EH (cell line): ENCODE measurements around the gene C1orf226.
"Not testable (repeated sequence)": the region's sequence is repeated elsewhere in the genome, so short reads cannot be mapped to it uniquely, and the experiment has no call there.

Experiments used
- DNase-seq: peaks from one replicate; pipeline ENCODE4 v3.0.0-alpha.2; 2015; ENCODE audit warnings: low read depth

Gene C1orf226, protein sequence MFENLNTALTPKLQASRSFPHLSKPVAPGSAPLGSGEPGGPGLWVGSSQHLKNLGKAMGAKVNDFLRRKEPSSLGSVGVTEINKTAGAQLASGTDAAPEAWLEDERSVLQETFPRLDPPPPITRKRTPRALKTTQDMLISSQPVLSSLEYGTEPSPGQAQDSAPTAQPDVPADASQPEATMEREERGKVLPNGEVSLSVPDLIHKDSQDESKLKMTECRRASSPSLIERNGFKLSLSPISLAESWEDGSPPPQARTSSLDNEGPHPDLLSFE

DNA sequence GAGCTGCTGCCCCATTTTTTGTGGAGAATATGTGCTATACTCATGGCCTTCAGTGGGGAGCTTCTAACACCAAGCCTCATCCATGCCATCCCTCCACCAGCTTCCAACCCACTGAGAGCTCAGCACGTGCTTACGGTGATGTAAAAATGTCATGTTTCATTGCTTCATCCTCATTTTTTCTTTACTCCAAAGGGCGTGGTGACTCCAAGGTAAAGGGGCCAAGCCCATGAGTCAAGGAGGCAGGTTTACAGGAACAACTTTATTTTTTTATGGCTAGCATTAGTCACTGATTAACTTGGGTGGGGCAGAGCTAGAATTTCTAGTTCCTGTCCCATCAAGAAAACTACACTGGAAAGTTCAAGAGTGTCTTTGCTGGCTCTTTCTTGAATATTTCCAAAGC lies at the start of gene C1orf226:
C1orf226 (plus strand) TSS at position 346 of the 400 bp plus-strand sequence. CDS start 174 bp downstream, outside the sequence.
- DNase-seq, result no peak

DNA sequence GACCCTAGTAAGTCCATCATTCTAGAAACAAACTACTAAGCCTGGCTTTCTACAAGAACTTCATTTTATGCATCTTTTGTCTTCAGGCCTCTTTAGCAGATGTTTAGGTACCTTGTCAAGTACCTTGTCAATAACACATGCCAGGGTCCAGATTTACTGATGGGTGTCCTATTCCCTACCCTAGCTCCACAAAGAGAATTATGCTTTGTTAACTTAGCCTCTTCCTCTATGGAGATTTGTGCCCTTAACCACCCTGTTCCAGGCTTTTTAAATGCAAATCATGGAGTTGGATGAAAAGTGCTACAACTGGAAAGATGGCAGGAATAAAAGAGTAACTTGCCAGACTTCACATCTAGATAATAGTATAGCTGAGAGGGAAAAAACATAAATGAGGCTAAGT lies 47.5 kb upstream of the C1orf226 start:
- DNase-seq, result no peak

DNA sequence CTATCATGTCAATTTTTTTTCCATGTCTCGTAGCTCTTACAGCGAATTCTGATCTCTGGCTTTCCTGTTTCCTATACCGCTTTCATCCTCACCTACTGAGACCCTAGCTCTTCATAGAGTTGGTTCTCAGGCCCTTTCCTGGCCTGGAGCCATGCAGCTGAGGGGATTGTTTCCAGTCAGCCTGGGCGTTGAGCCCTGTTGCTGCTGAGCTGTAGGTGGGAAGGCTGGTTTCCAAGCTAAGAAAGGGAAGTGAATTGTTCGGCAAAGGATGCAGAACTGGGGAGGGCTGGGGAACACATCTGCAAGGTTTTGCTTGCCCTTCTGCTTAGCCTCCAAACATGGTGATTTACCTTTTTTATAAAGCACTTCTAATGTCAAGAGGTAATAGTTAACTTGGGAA lies 46.4 kb upstream of the C1orf226 start:
- DNase-seq, result no peak

DNA sequence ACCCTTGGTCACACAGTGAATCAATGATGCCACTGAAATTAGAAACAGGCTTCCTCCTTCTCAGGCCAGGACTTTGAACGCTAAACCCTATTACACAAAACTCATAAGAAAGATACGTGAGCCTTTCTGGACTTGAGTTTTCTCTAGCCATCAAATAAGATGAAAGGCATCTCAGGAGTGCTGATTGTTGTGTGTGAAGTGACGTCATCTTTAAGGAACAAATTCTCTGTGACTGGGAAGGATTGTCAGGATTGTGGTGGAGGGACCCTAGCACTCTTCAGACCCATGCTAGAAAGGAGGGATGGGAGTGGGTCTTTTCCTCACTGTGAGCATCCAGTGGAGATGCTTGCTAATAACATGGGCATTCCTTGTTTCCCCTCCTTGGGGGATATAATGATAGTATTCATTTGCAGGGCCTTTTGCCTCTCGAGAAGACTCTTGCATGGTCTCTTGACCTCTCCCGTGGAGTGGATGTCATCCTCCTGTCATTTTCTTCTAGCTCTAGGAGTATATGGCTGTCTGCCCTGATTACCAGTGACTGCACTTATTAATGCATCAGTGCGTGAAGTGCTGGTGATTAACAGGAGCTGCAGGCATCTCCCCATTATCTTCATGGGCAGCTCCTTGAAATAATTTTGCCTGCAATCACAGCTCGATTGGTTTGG lies 44.8 kb upstream of the C1orf226 start:
- DNase-seq, result no peak

DNA sequence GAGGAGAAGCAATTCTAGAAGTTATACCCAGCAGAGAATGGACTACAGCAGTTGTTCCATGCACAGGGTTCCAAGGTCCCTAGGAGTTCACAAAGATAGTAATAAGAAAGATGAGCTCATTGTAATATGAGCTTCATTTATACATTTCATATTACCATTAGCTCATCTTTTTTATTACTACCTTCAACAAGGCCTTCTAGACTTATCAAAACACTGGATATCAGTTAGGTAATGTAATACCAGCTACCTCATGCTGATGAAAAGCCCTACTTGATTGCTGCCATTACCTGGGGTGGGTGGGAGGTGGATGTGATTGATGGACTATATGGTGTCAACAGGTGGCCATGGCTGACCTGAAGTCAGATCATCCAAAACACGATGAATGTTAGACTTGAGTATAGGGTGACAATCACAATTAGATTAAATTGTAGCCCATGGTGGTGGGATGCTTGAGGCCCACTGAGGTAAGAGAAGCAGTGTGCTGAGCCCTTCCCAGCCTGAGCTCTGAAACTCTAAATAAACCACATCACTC lies 39.0 kb upstream of the C1orf226 start:
- no peak for DNase-seq

DNA sequence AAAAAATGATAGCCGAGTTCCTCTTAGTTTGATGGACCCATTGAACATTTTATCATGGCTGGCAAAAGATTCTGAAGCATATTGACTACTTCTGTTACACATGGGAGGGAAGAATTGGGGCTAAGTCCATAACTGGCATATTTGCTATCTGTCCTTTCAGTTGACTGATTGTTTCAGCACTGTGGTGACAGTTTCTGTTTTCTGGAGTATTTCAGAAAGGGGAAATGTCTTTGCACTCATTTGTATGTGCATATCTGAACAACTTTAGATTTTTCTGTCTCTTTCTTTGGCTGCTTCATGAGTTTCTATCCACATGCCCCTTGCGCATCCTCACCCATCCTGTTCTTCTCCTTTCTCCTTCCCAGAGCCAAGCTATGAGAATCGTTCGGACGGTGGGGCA lies 38.1 kb upstream of the C1orf226 start:
- DNase-seq, result no peak

DNA sequence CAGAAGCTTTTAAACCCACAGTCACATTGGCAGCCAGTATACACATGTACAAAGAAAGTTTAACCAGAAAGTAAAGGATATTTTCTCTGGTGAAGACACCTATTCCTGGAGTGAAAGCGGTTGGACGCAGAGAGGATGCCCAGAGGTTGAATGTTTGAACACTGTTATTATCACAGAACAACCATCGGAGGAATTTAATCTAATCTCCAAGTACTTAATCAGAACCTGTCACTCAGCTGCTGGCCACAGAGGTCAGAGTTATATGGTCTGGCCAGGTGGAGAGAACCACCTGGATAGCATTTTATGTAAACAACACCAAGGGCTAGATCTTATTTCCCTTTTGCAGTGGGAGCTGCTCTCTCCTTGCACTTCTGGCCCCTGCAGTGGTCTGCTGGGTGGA lies 34.2 kb upstream of the C1orf226 start:
- no peak for DNase-seq

DNA sequence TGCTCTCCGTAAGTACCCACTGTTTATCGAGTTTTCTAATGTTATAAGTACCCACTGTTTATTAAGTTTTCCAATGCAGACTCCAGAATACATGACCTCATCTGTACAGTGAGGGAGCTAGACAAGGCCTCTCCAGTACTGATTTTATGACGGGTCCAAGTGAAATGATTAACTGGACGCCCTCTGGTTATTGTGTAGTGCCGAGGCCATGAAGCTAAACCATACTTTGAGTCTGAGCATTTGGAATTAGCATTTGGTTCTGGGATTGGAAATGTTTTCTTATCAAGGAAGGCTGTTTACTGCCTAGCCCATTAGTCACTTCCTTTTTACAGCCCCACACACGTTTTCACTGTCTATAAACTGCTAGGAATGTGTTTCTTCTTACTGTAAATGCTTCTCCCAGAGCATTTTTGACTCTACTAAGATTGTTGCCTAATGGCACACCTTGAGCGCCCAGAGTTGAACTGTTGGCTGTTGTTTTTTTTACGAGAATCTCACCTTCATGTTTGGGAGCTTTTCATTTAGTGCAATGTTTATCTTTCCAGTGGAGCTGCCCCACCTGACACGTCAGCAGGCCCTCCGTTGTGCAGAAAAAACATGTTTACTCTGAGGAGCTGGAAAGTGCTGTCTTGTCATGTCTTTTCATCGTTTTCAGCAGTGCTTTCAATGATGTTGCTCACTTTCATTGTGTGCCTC lies 31.7 kb upstream of the C1orf226 start:
- peak; percentile 92 for DNase-seq

DNA sequence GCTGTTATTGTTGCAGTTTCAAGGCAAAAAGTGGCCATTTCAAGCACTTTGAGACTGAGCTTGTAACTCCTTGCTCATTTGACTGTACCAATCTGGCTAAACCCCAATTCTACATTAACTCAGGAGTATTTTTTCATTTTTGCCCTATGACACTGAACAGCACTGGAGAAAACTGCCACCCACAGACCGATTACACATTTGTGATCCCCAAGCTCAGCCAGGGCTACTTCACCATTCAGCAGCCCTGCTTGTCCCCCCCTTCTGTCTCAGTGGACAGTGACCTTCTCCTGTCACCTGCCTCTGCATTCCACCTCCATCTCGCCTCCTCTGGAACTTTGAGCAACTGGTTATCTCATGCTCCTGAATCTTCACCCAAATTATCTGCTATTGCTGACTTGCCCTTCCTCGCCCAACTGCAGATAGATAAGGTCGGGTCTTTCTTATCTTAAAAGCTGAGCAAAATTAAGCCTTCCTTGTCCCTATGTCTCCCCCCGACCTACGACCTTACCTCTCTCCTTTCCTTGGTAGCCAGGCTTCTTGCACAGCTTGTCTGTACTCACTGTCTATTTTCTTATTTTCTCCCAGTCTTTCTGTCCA lies 30.2 kb upstream of the C1orf226 start:
- DNase-seq, result no peak

DNA sequence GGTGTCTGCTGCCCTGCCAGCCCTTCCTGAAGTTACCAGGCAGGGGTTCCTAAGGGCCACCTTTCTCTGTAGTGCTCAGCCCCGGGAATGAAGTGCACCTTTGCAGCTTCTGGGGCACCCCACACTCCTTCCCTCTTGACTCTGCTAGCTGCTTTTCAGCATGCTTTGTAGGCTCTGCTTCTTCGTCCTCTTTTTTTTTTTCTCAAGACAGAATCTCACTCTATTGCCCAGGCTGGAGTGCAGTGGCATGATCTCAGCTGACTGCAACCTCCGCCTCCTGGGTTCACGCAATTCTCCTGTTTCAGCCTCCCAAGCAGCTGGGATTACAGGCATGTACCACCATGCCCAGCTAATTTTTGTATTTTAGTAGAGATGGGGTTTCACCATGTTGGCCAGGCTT lies 29.7 kb upstream of the C1orf226 start:
- not testable (repeated sequence) for DNase-seq

DNA sequence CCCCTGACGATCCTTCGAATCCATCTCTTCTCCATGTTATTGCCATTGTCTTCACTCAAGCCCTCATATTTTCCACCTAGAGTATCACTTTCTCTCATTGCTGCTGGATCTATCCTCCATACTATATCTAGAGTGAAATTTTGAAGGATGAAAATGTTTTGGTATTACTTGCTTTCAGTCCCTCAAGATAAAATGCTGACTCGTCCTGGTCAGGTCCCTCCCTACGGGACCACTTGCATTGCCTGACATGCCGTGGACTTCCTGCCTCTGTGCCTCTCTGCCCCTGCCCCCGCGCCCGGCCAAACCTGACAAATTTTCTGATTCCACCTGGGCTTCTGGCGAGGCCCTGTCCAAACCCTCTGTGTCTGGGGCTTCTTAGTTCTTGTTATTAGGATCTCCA lies 28.4 kb upstream of the C1orf226 start:
- DNase-seq, result no peak

DNA sequence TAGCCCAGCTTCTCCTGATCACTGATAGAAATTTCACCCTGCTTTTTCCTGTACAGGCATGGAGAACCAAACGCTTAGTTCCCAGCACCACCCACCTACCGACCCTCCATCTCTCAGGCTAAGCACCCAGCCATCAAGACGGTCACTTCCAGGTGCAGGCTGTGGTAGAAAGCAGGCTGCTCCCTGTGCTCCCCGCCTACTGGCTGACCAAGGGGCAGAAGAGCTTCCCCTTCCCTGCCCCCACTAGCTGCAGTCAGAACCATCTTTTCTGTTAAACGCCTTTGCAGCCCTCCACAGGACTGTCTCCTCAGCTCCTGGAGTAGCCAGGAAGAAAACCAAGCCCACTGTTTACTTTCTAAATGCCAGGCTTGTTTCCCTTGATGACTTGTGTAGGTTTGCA lies 27.8 kb upstream of the C1orf226 start:
- no peak for DNase-seq

DNA sequence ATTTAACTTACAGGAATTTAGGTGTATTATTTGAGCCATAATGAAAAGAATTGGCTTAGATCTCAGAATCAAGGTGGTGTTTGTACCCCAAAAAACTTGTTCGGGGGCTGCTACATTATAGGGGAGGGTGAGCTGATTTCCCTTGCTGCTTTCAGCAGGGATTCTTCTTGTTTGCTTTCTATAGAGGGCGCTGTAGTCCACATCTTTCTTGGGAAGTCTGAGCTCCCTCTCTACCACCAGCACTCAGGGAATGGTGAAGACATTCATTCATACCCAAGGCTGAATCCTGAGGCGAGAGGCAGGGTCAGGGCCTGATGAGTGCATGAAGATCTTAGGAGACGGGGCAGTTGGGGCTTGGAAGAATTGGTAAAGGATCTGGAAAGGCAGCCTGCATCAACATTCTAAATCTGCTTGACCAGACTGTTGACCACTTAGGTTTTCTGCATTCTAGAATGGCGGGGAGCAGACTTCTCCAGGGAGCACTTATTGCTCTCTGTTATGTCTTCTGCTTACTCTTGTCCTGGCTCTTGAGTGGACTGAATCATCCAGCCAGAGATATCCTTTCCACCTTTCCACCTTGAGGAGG lies 23.8 kb upstream of the C1orf226 start:
- DNase-seq, result peak; percentile 63

DNA sequence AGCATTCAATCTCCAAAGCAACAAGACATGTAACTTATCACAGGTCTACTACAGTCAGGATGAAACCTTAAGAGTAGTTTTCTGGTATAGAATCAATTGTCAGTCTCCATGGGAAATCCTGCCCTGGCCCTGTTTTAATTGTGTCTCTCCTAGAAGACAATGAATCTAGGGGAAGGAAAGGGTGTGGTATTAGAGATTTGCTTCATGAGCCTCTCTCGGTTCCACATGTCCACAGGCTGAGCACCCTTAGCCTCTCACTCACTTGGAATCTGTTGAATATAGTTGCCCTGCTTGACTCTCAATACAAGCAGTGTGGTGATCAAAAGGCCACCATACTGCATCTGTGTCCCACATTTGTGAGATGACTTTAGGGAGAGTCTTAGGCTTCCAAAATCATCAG lies 22.6 kb upstream of the C1orf226 start:
- DNase-seq, result no peak

DNA sequence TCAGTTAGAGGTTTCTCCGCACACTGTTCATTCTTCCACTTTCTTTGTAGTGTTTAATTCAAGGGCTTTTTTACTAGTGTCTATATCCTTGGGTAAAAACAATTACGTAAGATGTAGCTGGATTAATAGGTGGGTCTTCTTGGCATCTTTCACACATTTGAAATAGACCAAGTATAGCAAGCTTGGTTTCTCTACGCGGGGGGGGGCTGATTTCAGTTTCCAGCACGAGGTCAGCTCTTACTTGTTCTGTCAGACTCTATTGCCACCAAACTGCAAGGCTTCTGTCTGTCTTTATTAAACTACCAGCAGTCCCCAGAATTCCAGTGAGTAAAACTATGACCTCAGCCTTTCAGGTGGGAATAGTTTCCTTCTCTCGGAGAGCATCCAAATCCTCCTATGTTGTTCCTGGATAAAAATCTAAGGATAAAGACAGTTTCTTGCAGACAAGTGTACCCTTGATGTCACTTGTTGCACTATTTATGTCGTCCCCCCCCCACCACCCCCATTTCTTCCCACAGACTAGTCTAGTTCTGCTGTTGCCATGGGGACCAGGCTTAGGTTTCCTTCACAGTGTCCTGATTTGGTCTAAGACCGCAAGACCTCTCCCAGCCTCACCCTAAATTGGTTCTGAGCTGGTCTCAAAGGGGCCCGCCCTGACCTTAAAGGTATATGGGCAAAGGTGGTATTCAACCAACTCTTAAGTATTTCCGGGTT lies 21.8 kb upstream of the C1orf226 start:
- no peak for DNase-seq

DNA sequence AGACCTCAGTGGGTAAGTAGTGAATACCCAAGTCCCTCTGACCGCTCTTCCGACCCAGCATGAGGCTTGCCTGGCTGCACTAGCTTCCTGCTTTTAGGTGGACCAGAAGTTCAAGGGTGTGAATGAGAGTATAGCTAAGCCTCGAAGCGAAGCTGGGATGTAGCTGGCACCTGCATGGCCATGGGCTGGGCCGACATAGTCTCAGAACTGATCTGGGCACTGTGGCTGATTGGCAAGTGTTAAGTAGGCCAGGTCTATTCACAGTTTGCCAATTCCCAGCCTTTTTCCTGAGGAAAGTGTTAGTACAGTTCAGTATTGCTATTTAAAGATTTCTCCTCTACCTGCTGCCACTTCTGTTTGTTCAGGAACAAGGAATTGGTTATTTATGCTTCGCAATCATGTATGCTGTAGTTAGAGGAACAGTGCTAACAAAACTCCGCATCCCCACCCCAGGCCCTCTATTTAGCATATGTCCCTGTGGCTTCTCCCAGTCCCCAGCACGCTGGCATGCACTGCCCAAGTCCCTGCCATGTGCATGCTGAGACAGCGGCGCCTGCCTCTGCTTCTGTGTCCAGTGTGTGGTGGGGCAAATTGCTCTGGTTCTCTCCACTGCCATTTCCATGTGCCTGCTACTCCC lies 21.2 kb upstream of the C1orf226 start:
- DNase-seq, result no peak

DNA sequence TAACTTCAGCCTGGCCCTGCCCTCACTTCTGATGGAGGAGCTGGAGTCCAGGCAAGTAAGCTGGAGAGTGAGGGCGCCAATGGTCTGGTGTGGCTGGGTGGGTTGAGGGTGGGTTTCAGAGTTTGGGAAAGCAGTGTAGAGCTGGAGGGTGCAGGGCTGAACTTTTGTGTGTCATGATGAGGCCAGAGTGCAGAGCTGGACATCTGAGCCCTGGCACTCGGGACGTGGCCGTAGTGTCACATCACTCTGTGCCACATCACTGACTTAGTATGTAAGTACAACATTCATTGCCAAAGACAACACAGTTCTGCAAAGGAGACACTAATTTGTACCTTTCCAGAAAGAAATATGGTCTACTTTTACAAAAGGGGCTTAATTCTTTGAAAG lies 20.7 kb upstream of the C1orf226 start:
- DNase-seq, result no peak

DNA sequence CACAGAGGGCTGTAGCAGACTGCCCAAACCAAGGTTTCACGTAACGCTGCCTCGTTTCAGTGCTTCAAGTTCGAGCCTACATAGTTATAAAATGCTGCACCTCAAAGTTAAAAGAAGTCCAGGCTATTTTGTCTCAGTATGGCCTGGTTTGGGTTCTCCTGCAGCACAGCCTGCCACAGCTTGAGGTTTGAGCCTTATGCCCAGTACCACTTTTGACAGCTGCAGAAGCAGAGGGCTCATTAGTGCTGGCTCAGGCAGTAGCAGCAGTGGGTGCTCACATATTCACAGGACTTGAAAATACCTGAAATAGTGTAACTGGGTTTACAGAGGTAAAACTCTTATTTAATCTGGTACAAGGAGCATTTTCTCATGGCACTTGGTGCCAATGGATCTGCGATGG lies 20.2 kb upstream of the C1orf226 start:
- DNase-seq, result no peak

DNA sequence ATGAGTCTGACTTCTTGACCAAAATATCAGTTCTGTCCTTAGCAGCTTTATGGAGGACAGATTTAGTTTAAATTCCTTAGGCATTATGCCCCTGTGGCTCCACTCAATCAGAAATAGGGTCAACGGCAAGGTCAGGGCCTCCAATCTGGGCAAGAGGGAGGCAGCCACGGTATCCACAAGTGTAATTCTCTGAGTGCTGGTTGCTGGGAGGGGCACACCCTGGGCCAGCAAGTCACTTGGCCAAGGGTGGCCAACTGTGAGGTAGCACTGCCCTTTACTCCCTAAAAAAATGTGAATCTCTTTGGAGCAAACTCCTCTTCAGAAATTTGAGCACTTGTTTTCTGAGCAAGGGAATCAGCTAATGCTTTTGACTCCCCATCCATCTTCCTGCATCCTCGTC lies 17.7 kb upstream of the C1orf226 start:
- no peak for DNase-seq

DNA sequence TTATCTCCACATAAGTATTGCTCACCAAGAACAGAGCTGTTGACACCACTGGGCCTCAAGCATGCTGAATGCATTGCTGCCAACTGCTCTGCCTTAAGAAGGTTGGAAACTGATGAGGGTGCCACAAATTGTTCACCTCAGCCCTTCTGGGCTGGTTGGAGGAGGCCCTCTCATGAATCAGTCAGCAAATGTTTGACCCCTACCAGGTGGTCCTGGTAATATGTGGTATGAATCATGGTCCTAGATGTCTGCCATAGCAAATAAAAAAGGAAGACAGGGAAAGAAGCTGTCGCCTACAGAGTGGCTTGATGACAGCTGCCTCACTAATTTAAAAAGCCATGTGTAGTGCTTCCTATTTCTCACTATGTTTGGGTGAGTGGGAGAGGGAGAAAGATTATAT lies 17.0 kb upstream of the C1orf226 start:
- no peak for DNase-seq
